GM12873 (cell line): ENCODE results near the gene LRRC49.

Experiments used
- CTCF ChIP-seq: IDR thresholded peaks from 2 replicates; pipeline ENCODE4 v1.5.1; 2012; ENCODE audit warnings: low read depth, mild to moderate bottlenecking, moderate library complexity, low read length, control low read depth; ENCODE audit not compliant: insufficient read depth; ENCODE audit errors: missing control alignments

Gene LRRC49

GRCh38 chr15:71072423-71072822, 179.8 kb downstream of the LRRC49 start:
- no peak for TF ChIP-seq CTCF

DNA sequence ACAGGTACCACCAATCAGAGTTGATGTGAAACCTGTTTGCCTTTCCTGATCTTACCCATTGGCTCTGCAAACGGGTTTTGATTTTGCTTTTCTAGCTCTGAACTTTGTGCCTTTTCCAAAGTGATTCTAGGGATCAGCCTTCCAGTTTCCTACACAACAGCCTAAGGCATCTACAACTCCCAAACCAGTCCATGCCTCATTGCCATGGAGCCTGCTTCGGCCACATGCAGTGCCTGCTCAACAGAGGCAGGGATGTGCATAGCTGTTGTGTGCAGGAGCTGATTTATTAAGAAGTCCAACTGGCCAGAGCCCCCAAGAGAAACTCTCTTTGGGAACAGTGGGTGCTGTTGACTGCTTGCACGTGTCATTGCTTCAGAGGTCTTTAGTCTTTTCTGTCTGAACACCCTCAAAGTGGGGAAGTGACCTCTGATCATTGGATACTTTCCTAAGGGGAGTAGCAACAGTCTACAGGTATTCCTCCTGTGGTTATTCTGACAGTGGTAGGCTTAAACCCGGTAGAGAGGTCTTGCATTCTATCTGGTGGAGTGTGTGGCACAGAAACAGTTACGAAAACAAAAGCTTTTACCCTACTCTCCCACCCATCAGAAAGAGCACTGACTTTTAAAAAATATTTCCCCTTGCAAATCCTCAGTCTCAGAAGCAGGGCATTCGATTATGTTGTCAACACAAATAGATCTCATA, 186.0 kb downstream of the LRRC49 start:
- no peak for TF ChIP-seq CTCF

- no peak for TF ChIP-seq CTCF
These were observed 186.8 kb downstream of the LRRC49 start for GRCh38 chr15:71079208-71080044.

DNA sequence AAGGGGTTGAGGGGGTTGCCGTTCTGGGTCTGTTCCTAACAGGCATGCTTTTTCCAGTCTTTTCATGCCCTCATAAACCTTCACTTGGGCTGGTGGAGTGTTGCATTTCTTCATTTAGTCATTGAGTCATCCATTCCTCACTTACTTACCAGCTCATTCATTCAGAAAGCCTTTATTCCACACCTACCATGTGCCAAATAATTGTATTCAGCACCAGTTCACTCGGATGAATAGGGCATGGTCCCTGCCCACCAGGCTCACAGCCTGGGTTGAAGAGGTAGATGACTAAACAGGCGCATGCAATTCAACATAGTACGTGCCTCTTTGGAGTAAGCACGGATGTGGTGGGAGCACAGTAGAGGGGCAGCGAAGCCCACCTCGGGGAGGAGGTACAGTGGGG, 187.5 kb downstream of the LRRC49 start:
- TF ChIP-seq CTCF: no peak

DNA sequence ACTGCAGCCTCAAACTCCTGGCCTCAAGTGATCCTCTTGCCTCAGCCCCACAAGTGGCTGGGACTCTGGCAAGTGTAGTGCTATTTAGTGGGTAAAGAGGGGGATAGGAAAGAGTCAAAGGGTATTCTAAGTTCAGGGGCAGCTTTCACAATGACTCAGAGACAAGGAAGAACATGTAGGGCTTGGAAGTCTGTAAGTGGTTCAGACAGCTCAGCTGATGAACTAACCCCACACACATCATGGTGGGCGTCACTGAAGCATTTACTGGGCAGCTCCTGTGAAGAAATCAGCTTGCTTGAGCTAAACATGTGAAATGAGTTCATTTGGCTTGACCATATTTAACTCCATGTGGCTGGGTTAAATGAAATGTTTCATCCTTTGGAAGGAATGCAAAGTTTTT, 188.1 kb downstream of the LRRC49 start:
- TF ChIP-seq CTCF: no peak

GRCh38 chr15:71082803-71083202, 190.2 kb downstream of the LRRC49 start:
- no peak for TF ChIP-seq CTCF

- no peak for TF ChIP-seq CTCF
These were observed 190.7 kb downstream of the LRRC49 start for GRCh38 chr15:71083349-71083748.
